Parathyroid adenoma (tissue), 2 donors: ENCODE data around the gene RHOT1.

Experiments
- H2AFZ ChIP-seq: fragments of 300-600 bp; sonication (generic); one replicate; pipeline ENCODE4 v1.7.0; 2017; ENCODE audit warnings: antibody characterized with exemption, mild to moderate bottlenecking
- H3K27ac ChIP-seq: fragments of 300-600 bp; sonication (generic); one replicate; pipeline ENCODE4 v1.7.0; 2017
- H3K27me3 ChIP-seq: fragments of 300-600 bp; sonication (generic); one replicate; pipeline ENCODE4 v1.7.0; 2017; ENCODE audit warnings: low read length; ENCODE audit not compliant: control insufficient read depth, insufficient read depth
- H3K36me3 ChIP-seq: fragments of 300-600 bp; sonication (generic); one replicate; pipeline ENCODE4 v1.7.0; 2017; ENCODE audit warnings: low read length; ENCODE audit not compliant: control insufficient read depth, insufficient read depth
- H3K4me1 ChIP-seq: fragments of 300-600 bp; sonication (generic); one replicate; pipeline ENCODE4 v1.7.0; 2017; ENCODE audit warnings: control low read depth
- H3K4me2 ChIP-seq: fragments of 300-600 bp; sonication (generic); one replicate; pipeline ENCODE4 v1.7.0; 2017; ENCODE audit warnings: low read length
- H3K4me3 ChIP-seq: fragments of 300-600 bp; sonication (generic); one replicate; pipeline ENCODE4 v1.7.0; 2017; ENCODE audit warnings: low read depth, low read length
- H3K79me2 ChIP-seq: fragments of 300-600 bp; sonication (generic); one replicate; pipeline ENCODE4 v1.7.0; 2017; ENCODE audit warnings: control low read depth
- H3K9ac ChIP-seq: fragments of 300-600 bp; sonication (generic); one replicate; pipeline ENCODE4 v1.7.0; 2017; ENCODE audit warnings: mild to moderate bottlenecking
- H3K9me3 ChIP-seq: fragments of 300-600 bp; sonication (generic); one replicate; pipeline ENCODE4 v1.7.0; 2017; ENCODE audit warnings: low read length; ENCODE audit not compliant: control insufficient read depth
- TF ChIP-seq, protein P1 (sequence below): fragments of 300-600 bp; sonication (generic); IDR thresholded peaks from one replicate; pipeline ENCODE4 v1.7.0; 2017; ENCODE audit warnings: antibody characterized with exemption, mild to moderate bottlenecking
- donor health status: primary hyperparathyroidism.

The RHOT1 gene

DNA sequence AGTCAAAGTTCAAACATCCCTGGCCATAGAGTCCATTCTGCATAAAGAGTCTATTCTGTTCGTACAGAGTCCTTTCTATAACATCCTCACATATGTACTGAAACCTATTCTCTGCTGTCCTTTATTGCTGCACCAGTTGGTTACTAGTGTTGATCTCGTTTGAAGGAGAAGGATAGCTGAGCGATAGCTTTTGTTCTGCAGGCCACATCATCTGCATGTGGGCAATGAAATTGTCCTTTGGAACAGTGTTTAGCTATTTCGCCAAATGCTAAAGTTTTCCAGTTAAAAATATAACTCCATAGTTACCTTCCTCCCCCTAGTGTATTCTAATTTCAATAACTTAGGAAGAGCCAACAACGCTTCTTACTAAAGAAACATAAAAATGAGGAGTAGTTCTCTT, 6.0 kb downstream of the RHOT1 start:
- TF ChIP-seq, protein P1, sequence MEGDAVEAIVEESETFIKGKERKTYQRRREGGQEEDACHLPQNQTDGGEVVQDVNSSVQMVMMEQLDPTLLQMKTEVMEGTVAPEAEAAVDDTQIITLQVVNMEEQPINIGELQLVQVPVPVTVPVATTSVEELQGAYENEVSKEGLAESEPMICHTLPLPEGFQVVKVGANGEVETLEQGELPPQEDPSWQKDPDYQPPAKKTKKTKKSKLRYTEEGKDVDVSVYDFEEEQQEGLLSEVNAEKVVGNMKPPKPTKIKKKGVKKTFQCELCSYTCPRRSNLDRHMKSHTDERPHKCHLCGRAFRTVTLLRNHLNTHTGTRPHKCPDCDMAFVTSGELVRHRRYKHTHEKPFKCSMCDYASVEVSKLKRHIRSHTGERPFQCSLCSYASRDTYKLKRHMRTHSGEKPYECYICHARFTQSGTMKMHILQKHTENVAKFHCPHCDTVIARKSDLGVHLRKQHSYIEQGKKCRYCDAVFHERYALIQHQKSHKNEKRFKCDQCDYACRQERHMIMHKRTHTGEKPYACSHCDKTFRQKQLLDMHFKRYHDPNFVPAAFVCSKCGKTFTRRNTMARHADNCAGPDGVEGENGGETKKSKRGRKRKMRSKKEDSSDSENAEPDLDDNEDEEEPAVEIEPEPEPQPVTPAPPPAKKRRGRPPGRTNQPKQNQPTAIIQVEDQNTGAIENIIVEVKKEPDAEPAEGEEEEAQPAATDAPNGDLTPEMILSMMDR = no peak
- H3K79me2 ChIP-seq = peaks cover 31% of the 10 kb centered on the region
- H3K4me1 ChIP-seq = peaks cover 8% of the 10 kb centered on the region
- H3K4me3 ChIP-seq = no peak overlapping the region
- H3K4me2 ChIP-seq = no peak overlapping the region
- no peaks in the 10 kb centered on the region for H3K27me3 ChIP-seq
- no peak overlapping the region for H3K27ac ChIP-seq
- no peak overlapping the region for H3K9ac ChIP-seq
- no peaks in the 10 kb centered on the region for H3K36me3 ChIP-seq
- no peak overlapping the region for H2AFZ ChIP-seq
- H3K9me3 ChIP-seq = no peaks in the 10 kb centered on the region

DNA sequence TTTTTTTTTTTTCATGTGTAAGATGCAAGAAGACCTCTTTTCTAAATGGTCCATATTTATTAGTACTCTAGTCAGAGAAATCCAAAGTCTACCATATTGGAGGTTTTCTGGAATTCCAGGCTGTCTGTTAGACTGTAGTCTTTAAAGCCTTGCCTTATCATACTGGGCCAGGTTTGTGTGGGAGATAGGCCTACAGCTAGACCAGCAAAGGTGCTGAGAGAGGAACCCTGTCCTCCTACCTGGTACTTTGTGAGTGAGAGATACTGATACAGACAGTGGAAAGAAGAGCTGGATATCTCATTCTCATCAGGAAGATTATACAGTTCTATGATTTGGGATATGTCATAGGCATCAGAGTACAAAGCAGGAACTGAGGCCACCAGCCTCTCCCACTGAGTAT, 8.1 kb downstream of the RHOT1 start:
- TF ChIP-seq, protein P1 = no peak
- Histone ChIP-seq H3K4me3 (no peak overlapping the region), H3K79me2 (peaks cover 24% of the 10 kb centered on the region), H3K36me3 (no peaks in the 10 kb centered on the region), H3K9ac (no peak overlapping the region), H3K9me3 (no peaks in the 10 kb centered on the region), H2AFZ (no peak overlapping the region), H3K4me2 (no peak overlapping the region), H3K27me3 (no peaks in the 10 kb centered on the region), H3K4me1 (peaks cover 8% of the 10 kb centered on the region), H3K27ac (no peak overlapping the region)

DNA sequence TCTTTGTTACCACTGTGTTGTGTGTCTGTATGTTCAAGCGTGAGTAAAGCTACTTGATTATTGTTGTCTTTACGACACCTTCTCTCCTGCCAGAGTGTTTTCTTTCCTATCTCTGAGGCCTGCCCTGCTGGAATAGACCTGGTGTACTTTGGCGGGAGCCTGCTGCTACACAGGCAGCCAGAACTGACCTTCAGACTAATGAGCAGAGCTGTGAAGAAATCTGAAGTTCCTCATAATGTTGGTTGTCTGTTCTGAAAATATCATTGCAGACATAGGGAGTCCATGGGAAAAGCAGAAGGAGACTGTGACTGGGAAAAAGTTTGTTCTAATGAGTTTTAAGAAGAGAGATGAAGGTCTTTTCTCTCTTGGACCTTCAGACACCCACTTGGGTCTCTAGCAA, 9.8 kb downstream of the RHOT1 start:
- TF ChIP-seq, protein P1 = no peak
- H3K27me3 ChIP-seq = no peaks in the 10 kb centered on the region
- no peak overlapping the region for H3K4me2 ChIP-seq
- H3K36me3 ChIP-seq = no peaks in the 10 kb centered on the region
- no peaks in the 10 kb centered on the region for H3K9me3 ChIP-seq
- H3K4me3 ChIP-seq = no peak overlapping the region
- no peak overlapping the region for H2AFZ ChIP-seq
- H3K9ac ChIP-seq = no peak overlapping the region
- no peak overlapping the region for H3K27ac ChIP-seq
- peaks cover 8% of the 10 kb centered on the region for H3K4me1 ChIP-seq
- peaks cover 21% of the 10 kb centered on the region for H3K79me2 ChIP-seq

DNA sequence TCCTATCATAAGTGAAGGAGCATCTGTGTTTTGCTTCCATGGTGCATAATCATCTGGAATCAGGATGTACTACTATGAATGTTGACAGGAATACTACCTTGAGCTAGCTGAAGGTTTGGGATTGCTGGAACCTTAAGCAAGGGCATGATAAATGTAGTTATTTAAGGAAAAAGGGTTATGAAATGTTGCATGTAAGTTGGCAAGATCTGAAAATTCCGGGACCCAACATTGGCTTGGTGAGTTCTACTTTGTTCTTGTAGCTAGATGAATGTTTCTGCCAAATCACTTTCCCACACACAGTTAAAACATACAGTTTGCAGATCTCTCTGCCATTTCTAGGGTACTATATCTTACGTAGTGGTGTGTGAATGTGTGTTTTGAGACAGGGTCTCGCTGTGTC, 13.6 kb downstream of the RHOT1 start:
- Histone ChIP-seq H3K4me3 (no peak overlapping the region), H3K9ac (no peak overlapping the region), H3K36me3 (no peaks in the 10 kb centered on the region), H3K27ac (no peak overlapping the region), H3K9me3 (no peaks in the 10 kb centered on the region), H3K4me1 (peaks cover 5% of the 10 kb centered on the region), H3K27me3 (no peaks in the 10 kb centered on the region), H3K4me2 (no peak overlapping the region), H3K79me2 (peaks cover 19% of the 10 kb centered on the region), H2AFZ (no peak overlapping the region)
- TF ChIP-seq, protein P1 = no peak

DNA sequence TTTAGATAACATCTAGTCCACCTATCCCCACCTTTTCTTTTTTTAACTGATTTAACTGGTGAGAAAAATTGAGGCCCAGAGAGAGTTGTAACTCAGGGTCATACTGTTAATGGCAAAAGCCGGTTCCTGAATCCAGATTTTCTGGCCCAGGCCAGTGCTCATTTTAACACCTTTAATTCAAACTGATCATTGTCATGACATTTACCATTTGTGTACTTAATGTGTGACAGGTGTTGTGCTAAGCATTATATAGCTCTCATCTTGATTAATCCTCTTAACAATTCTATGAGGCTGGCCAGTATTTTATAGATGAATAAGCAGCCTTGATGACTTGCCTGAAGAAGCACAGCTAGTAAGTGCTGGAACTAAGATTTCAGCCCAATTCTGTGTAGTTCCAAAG, 14.4 kb downstream of the RHOT1 start:
- Histone ChIP-seq H3K9ac (no peak overlapping the region), H3K79me2 (peaks cover 15% of the 10 kb centered on the region), H3K27me3 (no peaks in the 10 kb centered on the region), H2AFZ (no peak overlapping the region), H3K4me3 (no peak overlapping the region), H3K4me2 (peak overlapping the region; percentile 27), H3K36me3 (no peaks in the 10 kb centered on the region), H3K27ac (no peak overlapping the region), H3K4me1 (peaks cover 4% of the 10 kb centered on the region), H3K9me3 (no peaks in the 10 kb centered on the region)
- TF ChIP-seq, protein P1 = no peak
